HT1080 (cell line): ENCODE data around the gene MMP20. TPM values are rescaled to one million over a fixed set of nuclear protein-coding genes. Genes with fewer than 3 reads are reported as not detected.

Experiments used
- DNase-seq: peaks from one replicate; pipeline ENCODE4 v3.0.0-alpha.2; 2015; ENCODE audit warnings: low read depth
- total RNA-seq: library from RNA; depleted of rRNA; stranded (reverse); fragments of >200 nt; shearing (Covaris generic); gene quantifications from 2 replicates; pipeline ENCODE4 v1.2.3, GENCODE V29; 2014

The MMP20 gene
- total RNA-seq, 1 experiment from 2014 or later: not detected

DNA sequence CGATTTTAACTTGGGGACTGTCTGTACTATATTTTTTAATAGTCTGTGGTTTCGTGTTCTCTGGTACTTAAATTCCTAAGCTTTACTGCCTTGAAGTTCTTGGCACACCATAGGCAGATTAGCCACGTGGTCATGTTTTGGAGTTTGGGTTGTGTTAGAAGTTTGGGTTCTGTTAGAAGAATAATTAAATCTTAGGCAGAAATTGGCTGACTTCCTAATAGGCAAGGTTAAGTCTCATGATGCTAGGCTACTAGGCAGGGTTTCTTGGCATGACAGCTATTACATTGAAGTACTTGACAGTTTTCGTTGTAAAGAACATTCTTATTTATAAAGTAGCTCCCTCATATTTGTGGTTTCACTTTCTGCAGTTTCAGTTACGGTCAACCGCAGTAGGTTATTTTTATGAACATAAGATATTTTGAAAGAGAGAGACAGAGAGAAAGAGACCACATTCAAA is 64.5 kb downstream of the MMP20 start:
- DNase-seq: peak; percentile 14

- DNase-seq: no peak
These were observed 65.3 kb downstream of the MMP20 start for GRCh38 chr11:102559839-102560238.

DNA sequence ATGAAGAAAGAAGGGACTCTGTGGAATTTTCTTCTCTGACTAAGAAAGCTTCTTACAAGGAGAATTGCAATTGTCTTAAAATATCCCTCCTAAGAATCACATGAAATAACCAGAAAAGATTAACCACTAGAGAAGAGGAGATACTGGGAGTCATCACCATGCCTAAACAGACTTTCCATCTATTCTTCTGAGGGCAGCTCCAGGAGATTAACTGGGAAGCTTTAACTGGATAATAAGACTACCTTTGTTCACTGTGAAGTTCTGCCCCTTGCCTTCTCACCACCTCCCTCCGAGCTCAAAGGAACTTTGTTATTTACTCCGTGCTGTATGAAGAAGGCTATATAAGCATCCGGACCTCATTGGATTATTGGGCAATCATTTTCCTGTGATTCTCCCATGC is 70.0 kb downstream of the MMP20 start:
- DNase-seq: no peak

DNA sequence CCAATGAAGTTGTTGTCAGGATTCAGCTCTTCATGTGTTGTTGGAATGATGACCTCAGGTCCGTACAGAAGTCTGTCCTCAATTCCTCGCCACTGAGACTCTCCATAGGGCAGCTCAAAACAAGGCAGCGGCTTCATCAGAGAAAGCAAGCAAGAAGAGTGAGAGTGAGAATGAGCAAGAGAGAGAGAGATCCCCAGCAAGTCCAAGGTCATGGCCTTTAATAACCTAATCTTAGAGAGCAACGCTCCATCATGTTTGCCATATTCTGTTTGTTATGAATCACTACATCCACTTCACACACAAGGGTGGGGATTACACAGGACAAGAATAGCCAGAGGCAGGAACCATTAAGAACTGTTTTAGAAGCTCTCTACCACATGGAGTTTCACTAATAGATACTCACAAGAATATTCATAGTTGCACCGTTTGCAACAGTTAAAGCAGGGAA is 71.3 kb downstream of the MMP20 start:
- no peak for DNase-seq

GRCh38 chr11:102552447-102553194 is 72.5 kb downstream of the MMP20 start:
- DNase-seq: peak; percentile 69

GRCh38 chr11:102552020-102552419 is 73.1 kb downstream of the MMP20 start:
- DNase-seq: no peak

DNA sequence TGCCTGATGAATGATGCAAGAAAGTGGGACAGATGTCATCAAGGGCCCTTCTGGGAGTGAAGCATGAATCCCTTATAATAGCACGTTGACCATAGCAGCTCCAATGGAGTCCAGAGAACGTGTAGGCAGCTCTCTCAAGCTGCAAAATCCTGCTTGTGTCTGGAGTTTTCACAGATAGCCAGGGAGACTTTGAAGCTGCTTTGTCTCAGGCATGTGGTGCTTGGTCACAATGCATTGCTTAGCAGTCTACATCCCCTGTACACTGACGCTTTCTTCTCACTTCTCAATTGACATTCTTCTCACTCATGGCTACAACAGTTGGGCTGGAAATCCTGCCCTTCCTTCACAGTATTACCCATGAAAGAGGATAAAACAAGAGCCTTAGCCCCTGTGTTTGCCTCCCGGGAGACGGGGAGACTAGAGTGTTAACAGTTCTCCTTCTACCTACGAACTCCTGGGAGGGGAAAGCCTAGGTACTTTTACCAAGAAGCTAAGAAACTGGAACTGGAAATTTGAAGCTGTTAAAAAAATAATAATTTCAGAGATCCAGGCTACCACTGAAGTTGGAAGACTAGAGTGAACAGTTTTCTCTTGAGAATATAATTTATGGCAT is 73.9 kb downstream of the MMP20 start:
- DNase-seq: no peak

DNA sequence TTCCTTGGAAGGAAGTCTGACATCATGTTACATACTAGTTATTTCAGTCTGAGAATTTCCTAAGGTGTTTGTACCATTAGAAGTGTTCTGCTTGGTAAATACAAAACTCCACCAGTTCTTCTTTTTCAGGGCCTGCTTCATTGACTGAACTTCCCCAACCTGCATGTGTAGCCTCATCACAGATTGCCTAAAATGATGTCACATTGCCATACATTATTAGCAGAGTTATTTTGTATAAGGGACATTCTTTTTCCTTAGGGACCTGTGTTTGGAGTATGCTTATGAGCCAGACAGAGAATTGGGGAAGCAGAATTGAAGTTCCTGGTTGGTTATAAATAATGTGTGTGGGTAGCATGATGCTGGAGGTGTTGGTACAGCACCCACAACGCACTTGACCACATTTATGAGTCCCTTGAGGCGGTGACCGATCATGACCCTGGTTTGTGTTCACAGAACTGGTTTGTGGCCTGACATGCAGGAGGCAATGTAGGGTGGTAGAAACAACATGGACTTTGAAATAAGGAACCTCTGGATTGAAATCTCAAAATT is 78.1 kb downstream of the MMP20 start:
- DNase-seq: no peak

DNA sequence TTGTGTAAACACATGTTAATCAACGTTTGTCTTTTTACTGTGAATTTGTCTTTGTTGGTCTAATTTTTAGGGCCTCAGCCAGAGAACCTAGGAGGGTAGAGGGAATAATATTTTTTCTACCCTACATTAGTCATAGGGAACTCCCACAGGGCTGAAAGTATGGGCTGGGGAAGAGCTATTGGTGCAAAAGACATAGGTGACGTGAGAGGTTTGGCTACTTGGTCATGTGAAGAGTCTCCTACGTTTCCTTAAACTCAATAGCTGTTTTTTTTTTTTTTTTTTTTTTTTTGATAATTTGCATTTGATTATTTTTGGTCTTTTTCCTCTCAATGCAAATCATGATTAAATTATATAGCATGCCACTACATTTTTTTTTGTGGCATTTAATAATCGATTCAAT is 78.7 kb downstream of the MMP20 start:
- no peak for DNase-seq

GRCh38 chr11:102545701-102546100 is 79.4 kb downstream of the MMP20 start:
- no peak for DNase-seq

- no peak for DNase-seq
These were observed 80.5 kb downstream of the MMP20 start for GRCh38 chr11:102544594-102544993.

DNA sequence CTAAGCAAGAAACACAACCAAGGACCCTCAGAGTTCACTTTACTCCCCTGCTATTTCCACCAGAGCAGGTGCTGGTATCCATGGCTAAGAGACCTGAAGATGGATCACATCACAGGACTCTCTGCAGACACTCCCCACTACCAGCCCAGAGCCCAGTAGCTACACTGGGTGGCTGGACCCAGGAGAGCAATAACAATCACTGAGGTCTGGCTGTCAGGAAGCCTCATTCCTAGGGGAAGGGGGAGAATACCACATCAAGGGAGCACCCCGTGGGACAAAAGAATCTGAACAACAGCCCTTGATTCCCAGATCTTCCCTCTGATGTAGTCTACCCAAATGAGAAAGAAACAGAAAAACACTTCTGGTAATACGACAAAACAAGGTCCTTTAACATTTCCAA is 85.6 kb downstream of the MMP20 start:
- DNase-seq: no peak

- DNase-seq: no peak
These were observed 86.2 kb downstream of the MMP20 start for GRCh38 chr11:102538932-102539331.

DNA sequence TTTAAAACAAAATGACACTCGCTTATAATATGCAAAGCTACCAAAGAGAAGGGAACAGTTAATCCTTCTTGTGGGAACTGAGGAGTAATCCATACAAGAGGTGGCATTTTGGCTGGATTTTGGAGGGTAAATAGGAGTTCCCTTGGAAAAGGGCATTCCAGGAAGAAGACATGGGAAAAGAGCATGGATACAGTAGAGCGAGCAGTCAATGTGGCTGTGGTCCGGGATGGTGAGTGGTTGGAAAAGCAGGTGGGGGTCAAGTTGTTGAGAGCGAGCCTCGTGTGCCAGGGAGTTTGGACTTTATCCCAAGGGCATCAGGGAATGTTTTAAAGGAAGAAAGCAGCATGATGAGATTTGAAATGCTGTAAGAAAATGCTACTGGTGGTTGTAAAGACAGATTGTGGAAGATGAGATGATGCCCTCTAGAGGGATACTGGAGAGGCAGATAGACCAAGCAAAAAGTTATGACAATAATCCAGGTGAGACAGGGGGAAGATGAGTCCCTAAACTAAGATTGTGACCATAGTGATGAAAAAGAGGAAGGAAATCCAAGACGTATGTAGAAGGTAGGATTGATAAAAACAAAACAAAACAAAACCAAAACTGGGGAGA is 90.8 kb downstream of the MMP20 start:
- no peak for DNase-seq

DNA sequence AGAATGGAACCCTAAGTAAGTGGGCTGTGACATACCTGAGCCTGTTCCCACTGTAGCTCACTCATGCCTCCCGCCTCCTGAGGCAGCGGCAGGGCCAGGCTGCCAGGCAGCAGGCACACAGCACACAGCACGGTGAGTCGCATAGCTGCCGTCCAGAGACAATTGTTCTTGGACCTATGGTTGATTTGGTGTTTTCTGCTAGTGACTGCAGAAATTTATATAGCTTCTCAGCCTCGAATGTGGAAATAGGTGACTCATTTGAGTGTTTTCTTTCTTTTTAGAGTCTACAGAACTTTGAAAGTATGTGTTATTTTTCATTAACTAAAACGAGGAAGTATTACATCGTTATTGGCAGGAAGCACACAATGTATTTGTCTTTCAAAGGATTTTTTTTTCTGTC is 94.6 kb downstream of the MMP20 start, which contains the start of gene MMP7:
Gene MMP7, minus strand, starts transcription at position 190 of the 400 bp plus-strand sequence. Its CDS starts 47 bp downstream, at position 143.
- peak; percentile 66 for DNase-seq

GRCh38 chr11:102528618-102529017 is 96.5 kb downstream of the MMP20 start:
- DNase-seq: no peak

GRCh38 chr11:102527684-102528083 is 97.4 kb downstream of the MMP20 start:
- DNase-seq: no peak

DNA sequence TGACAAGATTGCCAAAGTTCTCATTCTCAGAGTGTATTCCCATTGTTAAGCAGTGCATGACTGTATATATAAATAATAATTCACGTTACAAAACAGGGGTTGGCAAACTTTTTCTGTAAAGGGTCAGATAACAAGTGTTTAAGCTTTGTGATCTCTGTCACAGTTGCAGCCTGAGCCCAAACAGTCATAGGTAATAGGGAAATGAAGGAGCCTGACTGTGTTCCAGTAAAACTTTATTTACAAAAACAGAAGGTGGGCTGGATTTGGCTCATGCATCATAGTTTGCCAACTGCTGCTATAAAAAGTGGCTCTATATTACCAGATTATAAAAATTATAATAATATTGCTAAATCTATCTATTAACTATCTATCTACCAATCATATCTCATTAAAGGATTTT is 98.1 kb downstream of the MMP20 start:
- no peak for DNase-seq
